SK-MEL-5 (cell line): ENCODE data around the gene P2RY14. TPM values are rescaled to one million over a fixed set of nuclear protein-coding genes. Genes with fewer than 3 reads are reported as not detected.
A peak's percentile ranks its signal among the peaks of the same experiment; 100 is the strongest.

Experiments
- DNase-seq: peaks from one replicate; pipeline ENCODE4 v3.0.0-alpha.2; 2016; ENCODE audit warnings: low read depth, low spot score
- in situ Hi-C: cut with HindIII; loops from 2 replicates; pipeline ENCODE4 v1.10.0; 2016; ENCODE audit warnings: low sequenced_read_pairs, high pct_unique_total_duplicates, low pct_unique_long_range_greater_than_20kb
- total RNA-seq: library from RNA; depleted of rRNA; stranded (reverse); fragments of >200 nt; shearing (Covaris generic); gene quantifications from 2 replicates; pipeline ENCODE4 v1.2.3, GENCODE V29; 2014

The P2RY14 gene
- total RNA-seq, 1 experiment from 2014 or later, result not detected

- in situ Hi-C loops, result no loop called here
Observed at GRCh38 chr3:151306168-151306810, 27.9 kb upstream of the P2RY14 start.

GRCh38 chr3:151305775-151306151, 27.4 kb upstream of the P2RY14 start:
- no peak for DNase-seq

More at GRCh38 chr3:151306168-151306810, 27.9 kb upstream of the P2RY14 start:
- DNase-seq, result no peak

GRCh38 chr3:151305060-151305774, 26.9 kb upstream of the P2RY14 start:
- peak; percentile 76 for DNase-seq
- in situ Hi-C loops, result no loop called here

More at GRCh38 chr3:151305775-151306151, 27.4 kb upstream of the P2RY14 start:
- in situ Hi-C loops, result no loop called here

GRCh38 chr3:151303751-151304150, 25.4 kb upstream of the P2RY14 start:
- DNase-seq, result no peak
- in situ Hi-C loops, result no loop called here

GRCh38 chr3:151301787-151302186, 23.4 kb upstream of the P2RY14 start:
- DNase-seq, result no peak
- in situ Hi-C loops, result no loop called here

GRCh38 chr3:151300539-151300938, 22.2 kb upstream of the P2RY14 start:
- in situ Hi-C loops, result no loop called here
- DNase-seq, result no peak

- in situ Hi-C loops, result no loop called here
- no peak for DNase-seq
Observed at GRCh38 chr3:151299006-151299405, 20.7 kb upstream of the P2RY14 start.

GRCh38 chr3:151297429-151297828, 19.1 kb upstream of the P2RY14 start:
- in situ Hi-C loops, result no loop called here
- no peak for DNase-seq

GRCh38 chr3:151296226-151296625, 17.9 kb upstream of the P2RY14 start:
- DNase-seq, result no peak
- in situ Hi-C loops, result no loop called here

- in situ Hi-C loops, result no loop called here
- DNase-seq, result peak; percentile 97
Observed at GRCh38 chr3:151293127-151293526, 14.8 kb upstream of the P2RY14 start.

GRCh38 chr3:151290673-151291072, 12.3 kb upstream of the P2RY14 start:
- peak; percentile 63 for DNase-seq
- in situ Hi-C loops, result no loop called here

- DNase-seq, result no peak
- in situ Hi-C loops, result no loop called here
Observed at GRCh38 chr3:151289445-151289844, 11.1 kb upstream of the P2RY14 start.

- no peak for DNase-seq
- in situ Hi-C loops, result no loop called here
Observed at GRCh38 chr3:151285940-151286339, 7.6 kb upstream of the P2RY14 start.

- in situ Hi-C loops, result no loop called here
- peak; percentile 11 for DNase-seq
Observed at GRCh38 chr3:151283907-151284461, 5.6 kb upstream of the P2RY14 start.

GRCh38 chr3:151283387-151283786, 5.0 kb upstream of the P2RY14 start:
- in situ Hi-C loops, result no loop called here
- DNase-seq, result no peak

- in situ Hi-C loops, result no loop called here
Observed at GRCh38 chr3:151282921-151283320, 4.6 kb upstream of the P2RY14 start.

GRCh38 chr3:151281671-151282324, 3.5 kb upstream of the P2RY14 start:
- in situ Hi-C loops, result no loop called here
- DNase-seq, result no peak

More at GRCh38 chr3:151282921-151283320, 4.6 kb upstream of the P2RY14 start:
- DNase-seq, result peak; percentile 81

GRCh38 chr3:151276687-151277042, 1.7 kb downstream of the P2RY14 start:
- DNase-seq, result no peak
- in situ Hi-C loops, result no loop called here
